Transverse colon (tissue), 4 donors: Measurements from ENCODE around the gene MOCS1. TPM values are rescaled to one million over a fixed set of nuclear protein-coding genes. Genes with fewer than 3 reads are reported as not detected.
A peak's percentile ranks its signal among the peaks of the same experiment; 100 is the strongest.

Experiments
- DNase-seq: peaks from one replicate; pipeline ENCODE4 v3.0.0-alpha.2; 2019
- H3K27ac ChIP-seq, 4 donors: fragments of 200-600 bp; sonication (generic); 2 replicates each; pipeline ENCODE4 v1.5.1; 2016 to 2018; ENCODE audit warnings: inconsistent platforms in 4 of 4
- H3K27me3 ChIP-seq: fragments of 200-600 bp; sonication (generic); 2 replicates; pipeline ENCODE4 v1.5.1; 2017; ENCODE audit warnings: inconsistent platforms
- H3K36me3 ChIP-seq, 4 donors: fragments of 200-600 bp; sonication (generic); 2 replicates each; pipeline ENCODE4 v1.5.1; 2017 to 2019; ENCODE audit warnings: inconsistent platforms in 4 of 4
- H3K4me1 ChIP-seq, 4 donors: fragments of 200-600 bp; sonication (generic); 2 replicates each; pipeline ENCODE4 v1.5.1; 2017 to 2020; ENCODE audit warnings: inconsistent platforms in 4 of 4
- H3K4me3 ChIP-seq, 4 donors: fragments of 200-600 bp; sonication (generic); 1 replicate in 1 of 4; 2 replicates in 3 of 4; pipeline versions ENCODE4 v1.5.1 to v1.6.1; 2017 to 2019; ENCODE audit warnings: inconsistent platforms in 4 of 4
- H3K9me3 ChIP-seq, 2 donors: fragments of 200-600 bp; sonication (generic); 2 replicates each; pipeline ENCODE4 v1.5.1; 2017 to 2019; ENCODE audit warnings: inconsistent platforms in 2 of 2
- CTCF ChIP-seq, 5 experiments: fragments of 200-600 bp in 3 of 5; fragments of 450-650 bp in 2 of 5; sonication (generic) in 3 of 5; IDR thresholded peaks; 1 replicate in 2 of 5; 2 replicates in 3 of 5; pipeline ENCODE4 v1.5.1; 2016 to 2017; ENCODE audit warnings: antibody characterized with exemption in 5 of 5, inconsistent platforms in 3 of 5, mild to moderate bottlenecking in 2 of 5, moderate library complexity in 1 of 5
- EP300 ChIP-seq: sonication (generic); formaldehyde crosslinking; IDR thresholded peaks from one replicate; pipeline ENCODE4 v1.6.1; 2017; ENCODE audit warnings: antibody characterized with exemption, low read depth
- POLR2A ChIP-seq: fragments of 450-650 bp; IDR thresholded peaks from one replicate; pipeline ENCODE4 v1.6.1; 2016; ENCODE audit warnings: antibody characterized with exemption, mild to moderate bottlenecking, moderate library complexity
- POLR2AphosphoS5 ChIP-seq, 3 donors: sonication (generic); formaldehyde crosslinking; IDR thresholded peaks; one replicate each; pipeline ENCODE4 v1.6.1; 2016; ENCODE audit warnings: antibody characterized with exemption in 3 of 3
- WGBS, 2 donors: methylation state at CpG; one replicate each; pipeline ENCODE4 v1.1.5; 2018; ENCODE audit warnings: low coverage in 1 of 2; 5-methylcytosine and 5-hydroxymethylcytosine counted together
- in situ Hi-C, 4 donors: fragments of 200-750 bp; cut with MboI; loops; one replicate each; pipeline versions ENCODE4 v1.15.0 to v1.15.1; 2017; ENCODE audit warnings: low sequenced_read_pairs in 3 of 4, low pct_ligation_motif_present in 1 of 4, low pct_unique_long_range_greater_than_20kb in 1 of 4
- intact Hi-C: fragments of 100-400 bp; cut with DNase I; formaldehyde crosslinking; loops from one replicate; pipeline ENCODE4 v1.15.1; 2023; ENCODE audit warnings: low total_unique reads
- total RNA-seq, 4 donors: library from RNA; depleted of rRNA; stranded (reverse); fragments of >200 nt; gene quantifications; one replicate each; pipeline ENCODE4 v1.1.0, GENCODE V29; 2016

Gene MOCS1
- total RNA-seq, 4 donors from 2014 or later = 20.6 to 58.3 (median 42.3) TPM

GRCh38 chr6:39865011-39865888 lies 69.0 kb downstream of the MOCS1 start:
- Histone ChIP-seq H3K9me3 (no peaks in the 10 kb centered on the region), H3K4me3 (no peak overlapping the region), H3K27ac (no peak overlapping the region), H3K27me3 (no peaks in the 10 kb centered on the region), H3K4me1 (no peaks in the 10 kb centered on the region), H3K36me3 (no peaks in the 10 kb centered on the region)
- TF ChIP-seq POLR2A = no peak
- peak; percentile 67 to 85 (median 78) for TF ChIP-seq CTCF (IDR thresholded peaks at IDR 0.05)
- 40 to 49% methylated on average over 9 to 15 of the region's 15 CpGs for WGBS, 2 donors
- peak; percentile 82 for DNase-seq
- intact Hi-C loops (no loop called here), in situ Hi-C loops (loop anchor here in 2 of 4 donors (25.0 kb wide), 1 partner anchor 447 kb away; no protein-coding TSS in a partner anchor)

DNA sequence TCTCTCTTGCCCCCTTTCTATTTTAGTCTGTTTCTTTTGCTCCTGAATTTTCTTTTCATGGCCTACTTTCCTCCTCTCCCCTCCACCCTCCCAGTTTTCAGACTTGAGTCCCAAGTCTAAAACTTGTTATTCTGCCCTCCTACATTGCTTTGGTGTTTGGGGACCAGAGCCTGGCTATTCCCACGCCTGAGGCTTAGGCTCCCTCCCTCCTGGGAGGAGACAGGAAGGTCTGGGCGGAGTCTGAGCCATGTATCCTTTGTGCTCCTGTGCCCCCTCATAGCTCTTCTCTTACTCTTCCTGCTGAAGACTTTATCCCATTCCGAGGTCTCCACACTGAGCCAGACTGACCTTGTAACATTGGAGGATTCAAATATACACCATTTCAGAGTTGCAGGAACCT lies 72.6 kb downstream of the MOCS1 start:
- no peaks in the 10 kb centered on the region for H3K36me3 ChIP-seq
- no peaks in the 10 kb centered on the region for H3K4me1 ChIP-seq
- in situ Hi-C loops (loop anchor here in 2 of 4 donors (25.0 kb wide), 1 partner anchor 451 kb away; no protein-coding TSS in a partner anchor), intact Hi-C loops (no loop called here)
- no peak overlapping the region for H3K4me3 ChIP-seq
- DNase-seq = no peak
- TF ChIP-seq POLR2A (no peak), CTCF (IDR thresholded peaks at IDR 0.05) (no peak), POLR2AphosphoS5 (IDR thresholded peaks at IDR 0.05) (no peak), EP300 (no peak)
- 67 to 77% methylated on average over 1 to 3 of the region's 3 CpGs for whole genome bisulfite sequencing, 2 donors
- H3K9me3 ChIP-seq = no peaks in the 10 kb centered on the region
- H3K27me3 ChIP-seq = no peaks in the 10 kb centered on the region
- no peak overlapping the region for H3K27ac ChIP-seq

- H3K27me3 ChIP-seq = no peaks in the 10 kb centered on the region
- no peak for DNase-seq
- no peak overlapping the region for H3K27ac ChIP-seq
- no peaks in the 10 kb centered on the region for H3K36me3 ChIP-seq
- 75 to 81% methylated on average over 1 to 2 of the region's 2 CpGs for WGBS, 2 donors
- intact Hi-C loops = no loop called here
- TF ChIP-seq EP300 (no peak), POLR2AphosphoS5 (IDR thresholded peaks at IDR 0.05) (no peak), CTCF (IDR thresholded peaks at IDR 0.05) (no peak), POLR2A (no peak)
- no peak overlapping the region for H3K4me3 ChIP-seq
- in situ Hi-C loops = loop anchor here in 2 of 4 donors (25.0 kb wide), 1 partner anchor 453 kb away; no protein-coding TSS in a partner anchor
- no peaks in the 10 kb centered on the region for H3K4me1 ChIP-seq
- no peaks in the 10 kb centered on the region for H3K9me3 ChIP-seq
Measured at GRCh38 chr6:39859025-39859424, 75.2 kb downstream of the MOCS1 start.

DNA sequence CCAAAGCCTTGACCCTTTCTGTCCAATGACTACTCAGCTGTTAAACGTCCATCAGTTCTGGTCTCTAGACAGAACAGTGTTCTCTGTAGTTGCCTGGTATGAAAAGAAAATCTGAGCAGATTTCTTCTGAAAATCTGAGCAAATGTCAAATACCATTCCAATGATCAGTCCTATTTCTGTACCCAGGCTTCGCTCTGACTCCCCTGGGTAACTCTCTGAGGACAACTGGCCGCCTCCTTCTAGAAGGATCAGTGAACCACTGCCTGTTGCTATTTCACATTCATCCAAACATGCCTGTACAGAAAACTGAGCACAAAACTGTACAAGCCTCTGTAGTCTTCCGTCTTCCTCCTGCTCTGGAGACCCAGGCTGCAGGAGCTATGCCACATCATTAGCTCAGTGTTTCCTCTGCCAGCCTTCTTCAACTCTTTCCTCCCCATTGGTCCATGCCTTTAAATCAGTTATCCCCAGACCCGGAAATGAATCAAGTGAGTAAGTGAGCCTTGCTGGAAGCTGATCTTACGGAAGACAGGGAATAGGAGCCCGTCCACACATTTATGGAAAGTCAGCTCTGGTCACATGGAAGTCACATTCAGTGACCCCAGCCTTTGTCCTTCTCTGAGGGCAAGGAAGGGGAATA lies 78.8 kb downstream of the MOCS1 start:
- intact Hi-C loops (no loop called here), in situ Hi-C loops (loop anchor here in 2 of 4 donors (25.0 kb wide), 1 partner anchor 457 kb away; no protein-coding TSS in a partner anchor)
- H3K4me1 ChIP-seq = peaks cover 0 to 19% (median 0%) of the 10 kb centered on the region in 4 donors
- WGBS, 2 donors = 78 to 88% methylated on average over 1 to 7 of the region's 7 CpGs
- H3K27me3 ChIP-seq = no peaks in the 10 kb centered on the region
- peak overlapping the region in 2 of 4 donors; percentile 18 to 43 for H3K27ac ChIP-seq
- TF ChIP-seq EP300 = no peak
- TF ChIP-seq POLR2A = no peak
- no peak for TF ChIP-seq POLR2AphosphoS5 (IDR thresholded peaks at IDR 0.05)
- TF ChIP-seq CTCF (IDR thresholded peaks at IDR 0.05) = no peak
- H3K9me3 ChIP-seq = no peaks in the 10 kb centered on the region
- no peak for DNase-seq
- H3K36me3 ChIP-seq = no peaks in the 10 kb centered on the region
- H3K4me3 ChIP-seq = no peak overlapping the region
